IPS-20b (cell line): ENCODE data around the gene P2RY2.

Experiments
- H3K27ac ChIP-seq: one replicate; pipeline ENCODE4 v1.5.1; 2013; ENCODE audit warnings: low read length
- H3K27me3 ChIP-seq: 2 replicates; pipeline ENCODE4 v1.6.1; 2013; ENCODE audit warnings: mild to moderate bottlenecking, low read length, inconsistent platforms; ENCODE audit not compliant: insufficient read depth
- H3K36me3 ChIP-seq: 2 replicates; pipeline ENCODE4 v1.6.1; 2013; ENCODE audit warnings: low read depth, mild to moderate bottlenecking, inconsistent platforms, low read length, moderate library complexity; ENCODE audit not compliant: insufficient read depth
- H3K4me1 ChIP-seq: 2 replicates; pipeline ENCODE4 v1.6.1; 2013; ENCODE audit warnings: mild to moderate bottlenecking, control low read depth, inconsistent platforms, low read length, moderate library complexity; ENCODE audit not compliant: insufficient read depth
- H3K4me3 ChIP-seq: 2 replicates; pipeline ENCODE4 v1.5.1; 2013; ENCODE audit warnings: mild to moderate bottlenecking, low read length, inconsistent platforms
- H3K9ac ChIP-seq: 2 replicates; pipeline ENCODE4 v1.6.1; 2013; ENCODE audit warnings: low read depth, mild to moderate bottlenecking, inconsistent platforms, low read length, moderate library complexity
- H3K9me3 ChIP-seq: 2 replicates; pipeline ENCODE4 v1.6.1; 2013; ENCODE audit warnings: mild to moderate bottlenecking, low read depth, low read length, inconsistent platforms; ENCODE audit not compliant: insufficient read depth

P2RY2 gene

GRCh38 chr11:73218106-73218829 is at the start of gene P2RY2:
Gene P2RY2, plus strand, starts transcription at chr11:73218281. Its CDS starts 15,879 bp downstream, at chr11:73234160.
- Histone ChIP-seq H3K4me1 (no peaks in the 10 kb centered on the region), H3K27me3 (peaks cover 50% of the 10 kb centered on the region), H3K9me3 (no peaks in the 10 kb centered on the region), H3K4me3 (peak within 1 kb of the TSS; percentile 72), H3K27ac (no peak within 1 kb of the TSS), H3K36me3 (no peaks in the 10 kb centered on the region), H3K9ac (no peak within 1 kb of the TSS)

GRCh38 chr11:73168925-73169579 is 49.0 kb upstream of the P2RY2 start:
- no peak overlapping the region for H3K27ac ChIP-seq
- H3K9me3 ChIP-seq, result no peaks in the 10 kb centered on the region
- H3K27me3 ChIP-seq, result no peaks in the 10 kb centered on the region
- no peak overlapping the region for H3K4me3 ChIP-seq
- no peaks in the 10 kb centered on the region for H3K36me3 ChIP-seq
- peaks cover 4% of the 10 kb centered on the region; the same call in 1 of the 2 replicates for H3K4me1 ChIP-seq
- H3K9ac ChIP-seq, result no peak overlapping the region

GRCh38 chr11:73170140-73170539 is 47.9 kb upstream of the P2RY2 start:
- Histone ChIP-seq H3K9me3 (no peaks in the 10 kb centered on the region), H3K4me1 (peaks cover 4% of the 10 kb centered on the region; the same call in 1 of the 2 replicates), H3K4me3 (no peak overlapping the region)

GRCh38 chr11:73171436-73172161 is 46.5 kb upstream of the P2RY2 start:
- Histone ChIP-seq H3K4me1 (peaks cover 4% of the 10 kb centered on the region; the same call in 1 of the 2 replicates), H3K27me3 (no peaks in the 10 kb centered on the region), H3K9ac (no peak overlapping the region), H3K4me3 (no peak overlapping the region), H3K9me3 (no peaks in the 10 kb centered on the region), H3K27ac (no peak overlapping the region), H3K36me3 (no peaks in the 10 kb centered on the region)

More at GRCh38 chr11:73170140-73170539, 47.9 kb upstream of the P2RY2 start:
- H3K27ac ChIP-seq, result no peak overlapping the region
- no peaks in the 10 kb centered on the region for H3K36me3 ChIP-seq
- no peak overlapping the region for H3K9ac ChIP-seq
- no peaks in the 10 kb centered on the region for H3K27me3 ChIP-seq

GRCh38 chr11:73172992-73173656 is 45.0 kb upstream of the P2RY2 start:
- no peak overlapping the region for H3K4me3 ChIP-seq
- H3K9me3 ChIP-seq, result no peaks in the 10 kb centered on the region
- no peaks in the 10 kb centered on the region for H3K27me3 ChIP-seq
- no peak overlapping the region for H3K9ac ChIP-seq
- peaks cover 4% of the 10 kb centered on the region; the same call in 1 of the 2 replicates for H3K4me1 ChIP-seq
- H3K27ac ChIP-seq, result no peak overlapping the region
- no peaks in the 10 kb centered on the region for H3K36me3 ChIP-seq

GRCh38 chr11:73173755-73174494 is 44.2 kb upstream of the P2RY2 start:
- Histone ChIP-seq H3K27ac (no peak overlapping the region), H3K4me1 (peaks cover 3% of the 10 kb centered on the region; the same call in 1 of the 2 replicates), H3K27me3 (no peaks in the 10 kb centered on the region), H3K9me3 (no peaks in the 10 kb centered on the region), H3K36me3 (no peaks in the 10 kb centered on the region), H3K4me3 (no peak overlapping the region), H3K9ac (no peak overlapping the region)

- Histone ChIP-seq H3K36me3 (no peaks in the 10 kb centered on the region), H3K9ac (no peak overlapping the region), H3K27ac (no peak overlapping the region), H3K4me3 (no peak overlapping the region), H3K27me3 (no peaks in the 10 kb centered on the region), H3K9me3 (no peaks in the 10 kb centered on the region), H3K4me1 (no peaks in the 10 kb centered on the region; the same call in 1 of the 2 replicates)
Observed at GRCh38 chr11:73174495-73174791, 43.6 kb upstream of the P2RY2 start.

GRCh38 chr11:73175551-73176144 is 42.4 kb upstream of the P2RY2 start:
- Histone ChIP-seq H3K27ac (no peak overlapping the region), H3K4me1 (no peaks in the 10 kb centered on the region), H3K4me3 (no peak overlapping the region), H3K9ac (no peak overlapping the region), H3K9me3 (no peaks in the 10 kb centered on the region), H3K27me3 (no peaks in the 10 kb centered on the region), H3K36me3 (no peaks in the 10 kb centered on the region)

- Histone ChIP-seq H3K9ac (no peak overlapping the region), H3K9me3 (no peaks in the 10 kb centered on the region), H3K4me3 (no peak overlapping the region), H3K36me3 (no peaks in the 10 kb centered on the region), H3K27me3 (no peaks in the 10 kb centered on the region), H3K4me1 (no peaks in the 10 kb centered on the region), H3K27ac (no peak overlapping the region)
Observed at GRCh38 chr11:73176145-73176873, 41.8 kb upstream of the P2RY2 start.

- H3K27ac ChIP-seq, result no peak overlapping the region
- H3K4me1 ChIP-seq, result no peaks in the 10 kb centered on the region
- no peaks in the 10 kb centered on the region for H3K9me3 ChIP-seq
- no peak overlapping the region for H3K9ac ChIP-seq
- H3K36me3 ChIP-seq, result no peaks in the 10 kb centered on the region
- H3K4me3 ChIP-seq, result no peak overlapping the region
- no peaks in the 10 kb centered on the region for H3K27me3 ChIP-seq
Observed at GRCh38 chr11:73176874-73177155, 41.3 kb upstream of the P2RY2 start.
